Measurements from ENCODE around the gene PCID2.
"Not testable (repeated sequence)": the region's sequence is repeated elsewhere in the genome, so short reads cannot be mapped to it uniquely, and the experiment has no call there.

The PCID2 gene

DNA sequence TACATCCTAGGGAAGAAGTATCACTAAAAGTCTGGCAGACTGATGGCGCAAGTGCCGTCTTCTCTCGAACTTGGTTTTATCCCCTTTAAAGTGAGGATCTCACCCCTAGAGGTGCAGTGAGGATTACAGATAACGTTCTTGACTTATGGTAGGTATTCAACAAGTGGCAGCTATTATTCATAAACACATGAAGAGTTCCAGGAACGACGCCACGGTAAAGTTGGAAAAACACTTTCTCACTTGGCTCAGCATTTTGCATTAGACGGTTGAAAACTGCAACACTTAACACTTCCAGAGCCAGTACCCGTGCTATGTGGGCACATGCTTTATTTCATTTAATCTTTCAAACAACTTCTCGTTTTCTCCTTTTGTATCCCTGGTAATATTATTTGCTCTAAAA is 41.3 kb downstream of the PCID2 start:
- Histone ChIP-seq H3K27ac (no peak overlapping the region), H2AFZ (no peak overlapping the region), H3K9ac (no peak overlapping the region), H3K79me2 (no peaks in the 10 kb centered on the region), H3K4me1 (no peaks in the 10 kb centered on the region), H3K9me3 (ENCODE audit: control insufficient read depth, low read length) (no peaks in the 10 kb centered on the region), H3K27me3 (ENCODE audit: control insufficient read depth, insufficient read depth, low read length) (no peaks in the 10 kb centered on the region), H3K4me2 (ENCODE audit: low read length) (no peak overlapping the region), H3K36me3 (ENCODE audit: control insufficient read depth, insufficient read depth, low read length) (no peaks in the 10 kb centered on the region), H3K4me3 (ENCODE audit: low read depth, low read length) (no peak overlapping the region)
- TF ChIP-seq, protein P1, sequence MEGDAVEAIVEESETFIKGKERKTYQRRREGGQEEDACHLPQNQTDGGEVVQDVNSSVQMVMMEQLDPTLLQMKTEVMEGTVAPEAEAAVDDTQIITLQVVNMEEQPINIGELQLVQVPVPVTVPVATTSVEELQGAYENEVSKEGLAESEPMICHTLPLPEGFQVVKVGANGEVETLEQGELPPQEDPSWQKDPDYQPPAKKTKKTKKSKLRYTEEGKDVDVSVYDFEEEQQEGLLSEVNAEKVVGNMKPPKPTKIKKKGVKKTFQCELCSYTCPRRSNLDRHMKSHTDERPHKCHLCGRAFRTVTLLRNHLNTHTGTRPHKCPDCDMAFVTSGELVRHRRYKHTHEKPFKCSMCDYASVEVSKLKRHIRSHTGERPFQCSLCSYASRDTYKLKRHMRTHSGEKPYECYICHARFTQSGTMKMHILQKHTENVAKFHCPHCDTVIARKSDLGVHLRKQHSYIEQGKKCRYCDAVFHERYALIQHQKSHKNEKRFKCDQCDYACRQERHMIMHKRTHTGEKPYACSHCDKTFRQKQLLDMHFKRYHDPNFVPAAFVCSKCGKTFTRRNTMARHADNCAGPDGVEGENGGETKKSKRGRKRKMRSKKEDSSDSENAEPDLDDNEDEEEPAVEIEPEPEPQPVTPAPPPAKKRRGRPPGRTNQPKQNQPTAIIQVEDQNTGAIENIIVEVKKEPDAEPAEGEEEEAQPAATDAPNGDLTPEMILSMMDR (IDR thresholded peaks at IDR 0.05): no peak

DNA sequence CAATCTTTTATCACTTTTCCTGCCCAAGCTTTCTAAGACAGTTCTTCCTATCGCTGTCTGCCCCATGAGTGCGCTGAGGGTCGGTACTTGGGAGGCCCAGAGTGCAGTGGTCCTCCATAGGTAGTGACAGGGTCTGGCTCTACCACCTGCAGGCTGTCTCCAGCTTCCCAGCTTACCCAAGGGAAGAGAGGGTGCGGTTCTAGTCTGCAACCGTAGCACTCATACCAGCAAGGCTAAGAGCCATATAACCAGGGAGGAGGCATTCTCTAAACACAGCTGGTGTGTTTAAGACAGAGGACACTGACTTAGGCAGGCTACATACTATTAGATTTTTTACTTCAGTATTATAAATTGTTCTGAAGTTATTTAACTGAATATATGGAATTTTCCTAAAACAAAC is 41.8 kb downstream of the PCID2 start:
- Histone ChIP-seq H3K4me1 (no peaks in the 10 kb centered on the region), H3K27ac (no peak overlapping the region), H3K4me2 (ENCODE audit: low read length) (no peak overlapping the region), H3K4me3 (ENCODE audit: low read depth, low read length) (no peak overlapping the region), H3K9ac (no peak overlapping the region), H3K27me3 (ENCODE audit: control insufficient read depth, insufficient read depth, low read length) (no peaks in the 10 kb centered on the region), H3K9me3 (ENCODE audit: control insufficient read depth, low read length) (no peaks in the 10 kb centered on the region), H3K36me3 (ENCODE audit: control insufficient read depth, insufficient read depth, low read length) (no peaks in the 10 kb centered on the region), H3K79me2 (no peaks in the 10 kb centered on the region), H2AFZ (no peak overlapping the region)
- TF ChIP-seq, protein P1 (IDR thresholded peaks at IDR 0.05): no peak

DNA sequence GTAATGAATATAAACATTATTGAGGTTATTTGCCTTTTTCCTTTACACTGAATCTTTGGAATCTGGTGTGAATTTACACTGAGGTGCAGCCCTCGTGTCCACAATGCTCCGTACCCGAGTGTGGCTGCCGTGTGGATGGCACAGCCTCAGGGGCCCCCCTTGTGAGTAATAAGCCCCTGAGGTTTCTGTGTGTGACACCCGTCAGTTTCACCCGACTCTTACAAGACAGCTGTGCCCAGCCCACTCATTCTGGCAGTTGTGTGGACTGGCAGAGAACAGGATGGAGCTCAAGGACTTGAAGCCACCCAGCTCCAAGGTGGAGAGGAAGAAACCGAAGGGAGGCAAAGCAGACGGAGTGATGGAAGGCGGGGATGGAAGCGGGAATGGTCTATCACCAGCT is 42.2 kb downstream of the PCID2 start:
- Histone ChIP-seq H3K4me3 (ENCODE audit: low read depth, low read length) (no peak overlapping the region), H3K79me2 (no peaks in the 10 kb centered on the region), H3K27ac (no peak overlapping the region), H3K9me3 (ENCODE audit: control insufficient read depth, low read length) (no peaks in the 10 kb centered on the region), H3K36me3 (ENCODE audit: control insufficient read depth, insufficient read depth, low read length) (no peaks in the 10 kb centered on the region), H3K4me1 (no peaks in the 10 kb centered on the region), H3K9ac (no peak overlapping the region), H3K4me2 (ENCODE audit: low read length) (no peak overlapping the region), H3K27me3 (ENCODE audit: control insufficient read depth, insufficient read depth, low read length) (no peaks in the 10 kb centered on the region), H2AFZ (no peak overlapping the region)
- TF ChIP-seq, protein P1 (IDR thresholded peaks at IDR 0.05): no peak

DNA sequence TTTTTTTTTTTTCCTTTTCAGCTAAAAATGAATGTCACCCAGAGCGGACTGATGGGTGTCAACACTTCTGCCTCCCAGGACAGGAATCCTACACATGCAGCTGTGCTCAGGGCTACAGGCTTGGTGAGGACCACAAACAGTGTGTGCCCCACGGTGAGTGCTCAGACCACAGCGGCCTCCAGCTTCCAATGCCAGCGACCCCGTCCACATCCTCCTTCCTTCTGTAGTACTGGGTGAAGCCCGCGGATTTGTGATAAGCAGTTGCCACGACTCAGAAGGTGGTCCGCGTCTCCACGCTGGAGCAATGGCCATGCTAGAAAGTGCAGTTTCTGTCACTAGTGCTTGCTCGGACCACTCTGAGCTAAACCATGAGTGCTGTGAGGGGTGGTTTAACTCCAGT is 44.0 kb downstream of the PCID2 start:
- Histone ChIP-seq H3K9ac (no peak overlapping the region), H3K4me2 (ENCODE audit: low read length) (no peak overlapping the region), H3K79me2 (no peaks in the 10 kb centered on the region), H2AFZ (no peak overlapping the region), H3K4me1 (no peaks in the 10 kb centered on the region), H3K9me3 (ENCODE audit: control insufficient read depth, low read length) (no peaks in the 10 kb centered on the region), H3K27ac (no peak overlapping the region), H3K4me3 (ENCODE audit: low read depth, low read length) (no peak overlapping the region), H3K27me3 (ENCODE audit: control insufficient read depth, insufficient read depth, low read length) (no peaks in the 10 kb centered on the region), H3K36me3 (ENCODE audit: control insufficient read depth, insufficient read depth, low read length) (no peaks in the 10 kb centered on the region)
- TF ChIP-seq, protein P1 (IDR thresholded peaks at IDR 0.05): no peak

DNA sequence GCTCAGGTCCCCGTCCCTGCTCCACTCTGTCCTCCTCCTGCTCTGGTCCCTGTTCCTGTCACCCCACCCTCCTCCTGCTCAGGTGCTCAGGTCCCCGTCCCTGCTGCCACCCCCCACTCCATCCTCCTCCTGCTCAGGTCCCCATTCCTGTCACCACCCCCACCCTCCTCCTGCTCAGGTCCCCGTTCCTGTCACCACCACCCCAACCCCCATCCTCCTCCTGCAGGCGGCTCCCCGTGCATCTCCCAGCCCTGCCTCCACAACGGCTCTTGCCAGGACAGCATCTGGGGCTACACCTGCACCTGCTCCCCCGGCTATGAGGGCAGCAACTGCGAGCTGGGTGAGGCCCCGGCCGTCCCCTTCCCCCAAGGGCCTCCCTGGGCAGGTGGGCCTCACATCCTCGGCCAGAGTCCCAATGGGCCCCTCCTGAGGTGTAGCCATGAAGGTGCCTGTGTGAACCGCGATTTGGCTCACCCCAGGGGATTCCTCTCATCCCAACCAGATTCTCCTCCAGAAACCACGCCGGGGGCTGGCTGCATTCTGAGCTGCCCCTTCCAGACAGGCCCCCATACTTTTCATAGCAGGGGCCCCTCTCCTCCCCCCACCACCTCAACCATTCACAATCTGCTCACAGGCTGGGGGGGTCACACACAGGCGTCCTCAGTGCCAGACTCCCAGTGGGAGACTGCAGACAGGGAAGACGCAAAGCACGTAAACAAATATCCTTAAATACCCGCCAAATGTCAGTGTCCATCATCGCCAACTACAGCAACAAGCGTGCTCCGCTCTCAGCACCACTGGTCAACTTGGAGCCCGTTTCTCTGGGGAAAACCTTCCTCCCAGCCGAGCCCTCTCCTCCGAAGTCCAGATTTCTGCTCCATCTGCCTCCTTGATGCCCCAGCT is 45.4 kb downstream of the PCID2 start:
- no peaks in the 10 kb centered on the region for H3K36me3 ChIP-seq (ENCODE audit: control insufficient read depth, insufficient read depth, low read length)
- H3K9me3 ChIP-seq (ENCODE audit: control insufficient read depth, low read length): no peaks in the 10 kb centered on the region
- H3K79me2 ChIP-seq: no peaks in the 10 kb centered on the region
- H2AFZ ChIP-seq: no peak overlapping the region
- H3K4me3 ChIP-seq (ENCODE audit: low read depth, low read length): no peak overlapping the region
- no peaks in the 10 kb centered on the region for H3K27me3 ChIP-seq (ENCODE audit: control insufficient read depth, insufficient read depth, low read length)
- TF ChIP-seq, protein P1 (IDR thresholded peaks at IDR 0.05): no peak
- H3K4me1 ChIP-seq: no peaks in the 10 kb centered on the region
- H3K4me2 ChIP-seq (ENCODE audit: low read length): no peak overlapping the region
- no peak overlapping the region for H3K9ac ChIP-seq
- no peak overlapping the region for H3K27ac ChIP-seq

DNA sequence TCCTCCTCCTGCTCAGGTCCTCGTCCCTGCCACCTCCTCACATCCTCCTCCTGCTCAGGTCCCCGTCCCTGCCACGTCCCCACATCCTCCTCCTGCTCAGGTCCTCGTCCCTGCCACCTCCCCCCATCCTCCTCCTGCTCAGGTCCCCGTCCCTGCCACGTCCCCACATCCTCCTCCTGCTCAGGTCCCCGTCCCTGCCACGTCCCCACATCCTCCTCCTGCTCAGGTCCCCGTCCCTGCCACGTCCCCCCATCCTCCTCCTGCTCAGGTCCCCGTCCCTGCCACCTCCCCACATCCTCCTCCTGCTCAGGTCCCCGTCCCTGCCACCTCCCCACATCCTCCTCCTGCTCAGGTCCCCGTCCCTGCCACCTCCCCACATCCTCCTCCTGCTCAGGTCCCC is 46.5 kb downstream of the PCID2 start:
- H3K4me1 ChIP-seq; H3K79me2 ChIP-seq; H3K4me3 ChIP-seq (ENCODE audit: low read depth, low read length): not testable (repeated sequence)

More for the DNA sequence above, 46.5 kb downstream of the PCID2 start:
- H3K36me3 ChIP-seq (ENCODE audit: control insufficient read depth, insufficient read depth, low read length); H3K27me3 ChIP-seq (ENCODE audit: control insufficient read depth, insufficient read depth, low read length); H3K9ac ChIP-seq; H3K9me3 ChIP-seq (ENCODE audit: control insufficient read depth, low read length); H2AFZ ChIP-seq; H3K4me2 ChIP-seq (ENCODE audit: low read length); H3K27ac ChIP-seq: not testable (repeated sequence)

Data from parathyroid adenoma (tissue), 2 donors.